ENCODE measurements around the gene AKR7A3.
"Not testable (repeated sequence)": the region's sequence is repeated elsewhere in the genome, so short reads cannot be mapped to it uniquely, and the experiment has no call there.

AKR7A3 gene

GRCh38 chr1:19287436-19288185 lies 959 bp downstream of the AKR7A3 start:
- DNase-seq: no peak

- not testable (repeated sequence) for DNase-seq
Measured at GRCh38 chr1:19285807-19286206, 2.8 kb downstream of the AKR7A3 start.

- DNase-seq: not testable (repeated sequence)
Measured at GRCh38 chr1:19285366-19285765, 3.2 kb downstream of the AKR7A3 start.

GRCh38 chr1:19284881-19285280 lies 3.7 kb downstream of the AKR7A3 start:
- no peak for DNase-seq

GRCh38 chr1:19283891-19284290 lies 4.7 kb downstream of the AKR7A3 start:
- no peak for DNase-seq

- no peak for DNase-seq
Measured at GRCh38 chr1:19274636-19275035, 13.9 kb downstream of the AKR7A3 start.

- DNase-seq: not testable (repeated sequence)
Measured at GRCh38 chr1:19273844-19274531, 14.6 kb downstream of the AKR7A3 start.

- DNase-seq: no peak
Measured at GRCh38 chr1:19273106-19273843, 15.3 kb downstream of the AKR7A3 start.

GRCh38 chr1:19272064-19272463 lies 16.5 kb downstream of the AKR7A3 start:
- DNase-seq: no peak

GRCh38 chr1:19270343-19270730 lies 18.2 kb downstream of the AKR7A3 start:
- not testable (repeated sequence) for DNase-seq

- DNase-seq: not testable (repeated sequence)
Measured at GRCh38 chr1:19269427-19270342, 18.9 kb downstream of the AKR7A3 start.

GRCh38 chr1:19268445-19268844 lies 20.1 kb downstream of the AKR7A3 start:
- DNase-seq: no peak

GRCh38 chr1:19262744-19263143 lies 25.8 kb downstream of the AKR7A3 start:
- no peak for DNase-seq

GRCh38 chr1:19262047-19262446 lies 26.5 kb downstream of the AKR7A3 start:
- DNase-seq: no peak

- DNase-seq: no peak
Measured at GRCh38 chr1:19260211-19261138, 28.1 kb downstream of the AKR7A3 start.

- DNase-seq: no peak
Measured at GRCh38 chr1:19258353-19258752, 30.2 kb downstream of the AKR7A3 start.

- no peak for DNase-seq
Measured at GRCh38 chr1:19257178-19257914, 31.2 kb downstream of the AKR7A3 start.

- DNase-seq: not testable (repeated sequence)
Measured at GRCh38 chr1:19256301-19256700, 32.3 kb downstream of the AKR7A3 start.

- DNase-seq: no peak
Measured at GRCh38 chr1:19255288-19255687, 33.3 kb downstream of the AKR7A3 start.

- DNase-seq: peak; percentile 11
Measured at GRCh38 chr1:19254416-19254815, 34.2 kb downstream of the AKR7A3 start.

All from midbrain (tissue), 1 donor.